C4-2B (cell line): Measurements from ENCODE around the gene NCAPD3.

Source experiments
- ZFX ChIP-seq: fragments of 450-650 bp; IDR thresholded peaks from 2 replicates; pipeline ENCODE4 v1.6.1; 2017
- TF ChIP-seq, protein P1 (sequence below): fragments of 450-650 bp; conservative IDR thresholded peaks from 2 replicates; pipeline ENCODE4 v1.5.1; 2017; ENCODE audit warnings: mild to moderate bottlenecking

DNA sequence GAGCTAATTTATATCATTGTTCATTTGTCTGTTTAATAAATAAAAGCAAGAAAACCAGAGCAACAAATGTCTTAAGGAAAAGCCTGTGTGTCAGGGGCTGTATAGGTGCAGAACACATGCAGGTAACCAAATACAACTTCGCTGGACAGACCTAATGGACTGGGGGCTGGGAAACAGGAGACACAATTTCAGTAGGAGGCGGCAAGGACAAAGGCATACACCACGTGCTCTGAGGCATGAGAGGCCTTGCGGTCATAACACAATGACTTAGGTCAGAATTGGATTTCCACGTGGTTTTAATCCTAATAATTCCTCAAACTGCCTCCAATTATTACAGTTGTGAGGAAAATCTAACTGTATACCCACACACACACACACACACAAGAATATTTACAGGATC is 43.7 kb upstream of the NCAPD3 start:
- TF ChIP-seq, protein P1, sequence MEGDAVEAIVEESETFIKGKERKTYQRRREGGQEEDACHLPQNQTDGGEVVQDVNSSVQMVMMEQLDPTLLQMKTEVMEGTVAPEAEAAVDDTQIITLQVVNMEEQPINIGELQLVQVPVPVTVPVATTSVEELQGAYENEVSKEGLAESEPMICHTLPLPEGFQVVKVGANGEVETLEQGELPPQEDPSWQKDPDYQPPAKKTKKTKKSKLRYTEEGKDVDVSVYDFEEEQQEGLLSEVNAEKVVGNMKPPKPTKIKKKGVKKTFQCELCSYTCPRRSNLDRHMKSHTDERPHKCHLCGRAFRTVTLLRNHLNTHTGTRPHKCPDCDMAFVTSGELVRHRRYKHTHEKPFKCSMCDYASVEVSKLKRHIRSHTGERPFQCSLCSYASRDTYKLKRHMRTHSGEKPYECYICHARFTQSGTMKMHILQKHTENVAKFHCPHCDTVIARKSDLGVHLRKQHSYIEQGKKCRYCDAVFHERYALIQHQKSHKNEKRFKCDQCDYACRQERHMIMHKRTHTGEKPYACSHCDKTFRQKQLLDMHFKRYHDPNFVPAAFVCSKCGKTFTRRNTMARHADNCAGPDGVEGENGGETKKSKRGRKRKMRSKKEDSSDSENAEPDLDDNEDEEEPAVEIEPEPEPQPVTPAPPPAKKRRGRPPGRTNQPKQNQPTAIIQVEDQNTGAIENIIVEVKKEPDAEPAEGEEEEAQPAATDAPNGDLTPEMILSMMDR: no peak
- no peak for TF ChIP-seq ZFX
